SK-N-MC (cell line): ENCODE measurements around the gene ZNF665.
"Not testable (repeated sequence)": the region's sequence is repeated elsewhere in the genome, so short reads cannot be mapped to it uniquely, and the experiment has no call there.

ENCODE experiments used
- DNase-seq: peaks from one replicate; pipeline ENCODE4 v3.0.0-alpha.2; 2011; ENCODE audit warnings: low read depth, low spot score
- H3K27ac ChIP-seq: fragments of 200-600 bp; sonication (generic); 2 replicates; pipeline ENCODE4 v1.5.1; 2016; ENCODE audit warnings: mixed run types
- H3K36me3 ChIP-seq: fragments of 200-600 bp; sonication (generic); 2 replicates; pipeline ENCODE4 v1.6.1; 2017; ENCODE audit warnings: antibody characterized with exemption, low read length, mixed read lengths; ENCODE audit not compliant: insufficient read depth
- H3K4me3 ChIP-seq: fragments of 200-600 bp; sonication (generic); 2 replicates; pipeline ENCODE4 v1.5.1; 2016
- H3K9ac ChIP-seq: fragments of 200-600 bp; sonication (generic); 2 replicates; pipeline ENCODE4 v1.8.0; 2017; ENCODE audit warnings: mixed run types, mixed read lengths; ENCODE audit not compliant: insufficient read length
- H3K9me3 ChIP-seq: fragments of 200-600 bp; sonication (generic); 2 replicates; pipeline ENCODE4 v1.6.1; 2017; ENCODE audit warnings: low read depth, mild to moderate bottlenecking, antibody characterized with exemption, low read length, moderate library complexity, mixed read lengths
- EZH2 ChIP-seq: fragments of 200-600 bp; sonication (generic); IDR thresholded peaks from one replicate; pipeline ENCODE4 v1.6.1; 2017; ENCODE audit warnings: antibody characterized with exemption
- FOXP2 ChIP-seq: optimal IDR thresholded peaks from 2 replicates; pipeline ENCODE3; 2011; ENCODE audit warnings: mild to moderate bottlenecking, moderate library complexity; ENCODE audit not compliant: insufficient read depth; ENCODE audit errors: extremely low read length, control extremely low read depth
- POLR2AphosphoS5 ChIP-seq: IDR thresholded peaks from 2 replicates; pipeline ENCODE4 v1.6.1; 2012; ENCODE audit warnings: mild to moderate bottlenecking, low read depth, low read length, borderline replicate concordance

ZNF665 gene

GRCh38 chr19:53132141-53132991 lies 60.8 kb downstream of the ZNF665 start, which contains the start of gene ZNF415:
ZNF415 (minus strand) TSS chr19:53132910; CDS start chr19:53122676, 10,234 bp downstream.
- H3K36me3 ChIP-seq: no peaks in the 10 kb centered on the region
- H3K9me3 ChIP-seq: no peaks in the 10 kb centered on the region; the same call in 1 of the 2 replicates
- no peak within 1 kb of the TSS for H3K27ac ChIP-seq
- no peak for DNase-seq
- TF ChIP-seq POLR2AphosphoS5 (no peak; the same call in 1 of the 2 replicates), FOXP2 (no peak), EZH2 (no peak)
- H3K4me3 ChIP-seq: peak within 1 kb of the TSS; percentile 64
- no peak within 1 kb of the TSS for H3K9ac ChIP-seq

- H3K27ac ChIP-seq: no peak overlapping the region
- no peak overlapping the region for H3K4me3 ChIP-seq
- H3K36me3 ChIP-seq: no peaks in the 10 kb centered on the region
- DNase-seq: no peak
- TF ChIP-seq EZH2: no peak
- no peak for TF ChIP-seq FOXP2
- TF ChIP-seq POLR2AphosphoS5: no peak
- no peaks in the 10 kb centered on the region for H3K9me3 ChIP-seq
- H3K9ac ChIP-seq: no peak overlapping the region
Measured at GRCh38 chr19:53131727-53132126, 61.4 kb downstream of the ZNF665 start.

- Histone ChIP-seq H3K9ac (no peak overlapping the region), H3K27ac (no peak overlapping the region), H3K4me3 (no peak overlapping the region), H3K9me3 (no peaks in the 10 kb centered on the region), H3K36me3 (no peaks in the 10 kb centered on the region)
- no peak for DNase-seq
- TF ChIP-seq FOXP2 (no peak), POLR2AphosphoS5 (no peak), EZH2 (no peak)
Measured at GRCh38 chr19:53131085-53131590, 62.0 kb downstream of the ZNF665 start.

- Histone ChIP-seq H3K27ac (no peak overlapping the region), H3K4me3 (no peak overlapping the region), H3K36me3 (no peaks in the 10 kb centered on the region), H3K9me3 (no peaks in the 10 kb centered on the region), H3K9ac (no peak overlapping the region)
- DNase-seq: no peak
- TF ChIP-seq FOXP2: no peak
- TF ChIP-seq POLR2AphosphoS5: no peak
- TF ChIP-seq EZH2: no peak
Measured at GRCh38 chr19:53130506-53130905, 62.7 kb downstream of the ZNF665 start.

GRCh38 chr19:53126733-53127526 lies 66.2 kb downstream of the ZNF665 start:
- H3K9ac ChIP-seq, H3K27ac ChIP-seq, H3K36me3 ChIP-seq, H3K4me3 ChIP-seq, H3K9me3 ChIP-seq, DNase-seq: not testable (repeated sequence)

- Histone ChIP-seq H3K27ac (no peak overlapping the region), H3K9me3 (no peaks in the 10 kb centered on the region), H3K36me3 (no peaks in the 10 kb centered on the region), H3K9ac (no peak overlapping the region), H3K4me3 (no peak overlapping the region)
- TF ChIP-seq EZH2 (no peak), POLR2AphosphoS5 (no peak), FOXP2 (no peak)
- no peak for DNase-seq
Measured at GRCh38 chr19:53123400-53123799, 69.8 kb downstream of the ZNF665 start.
